Kidney epithelial cell (primary cell): Measurements from ENCODE around the gene SYTL4. TPM values are rescaled to one million over a fixed set of nuclear protein-coding genes. Genes with fewer than 3 reads are reported as not detected.
"Not testable (repeated sequence)": the region's sequence is repeated elsewhere in the genome, so short reads cannot be mapped to it uniquely, and the experiment has no call there.

Experiments used
- DNase-seq: peaks from one replicate; pipeline ENCODE4 v3.0.0-alpha.2; 2010; ENCODE audit warnings: low read depth
- H3K27me3 ChIP-seq: 2 replicates; pipeline ENCODE4 v1.6.0; 2011; ENCODE audit warnings: low read length; ENCODE audit not compliant: control insufficient read depth, insufficient read depth
- H3K36me3 ChIP-seq: 2 replicates; pipeline ENCODE4 v1.5.1; 2011; ENCODE audit warnings: low read length; ENCODE audit not compliant: control insufficient read depth, insufficient read depth
- H3K4me3 ChIP-seq: 2 replicates; pipeline ENCODE4 v1.5.1; 2011; ENCODE audit warnings: low read depth, mild to moderate bottlenecking, control low read depth, low read length
- total RNA-seq: library from RNA; depleted of rRNA; stranded (reverse); fragments of >200 nt; gene quantifications from 2 replicates; pipeline ENCODE4 v1.2.3, GENCODE V29; 2015
- TF ChIP-seq, protein P1 (sequence below): IDR thresholded peaks from 2 replicates; pipeline ENCODE4 v1.5.1; 2011; ENCODE audit warnings: mild to moderate bottlenecking, moderate library complexity, low read length, control low read depth, inconsistent platforms; ENCODE audit not compliant: insufficient read depth, poor library complexity, severe bottlenecking

SYTL4 gene
- 3.2 and 3.3 TPM in 2 replicates for total RNA-seq

GRCh38 chrX:100731441-100732281, at the start of gene SYTL4:
Gene SYTL4 (minus strand): TSS chrX:100732121. CDS start chrX:100702037, 30,084 bp downstream.
- peak within 1 kb of the TSS; percentile 73 for H3K4me3 ChIP-seq
- no peak for DNase-seq
- TF ChIP-seq, protein P1, sequence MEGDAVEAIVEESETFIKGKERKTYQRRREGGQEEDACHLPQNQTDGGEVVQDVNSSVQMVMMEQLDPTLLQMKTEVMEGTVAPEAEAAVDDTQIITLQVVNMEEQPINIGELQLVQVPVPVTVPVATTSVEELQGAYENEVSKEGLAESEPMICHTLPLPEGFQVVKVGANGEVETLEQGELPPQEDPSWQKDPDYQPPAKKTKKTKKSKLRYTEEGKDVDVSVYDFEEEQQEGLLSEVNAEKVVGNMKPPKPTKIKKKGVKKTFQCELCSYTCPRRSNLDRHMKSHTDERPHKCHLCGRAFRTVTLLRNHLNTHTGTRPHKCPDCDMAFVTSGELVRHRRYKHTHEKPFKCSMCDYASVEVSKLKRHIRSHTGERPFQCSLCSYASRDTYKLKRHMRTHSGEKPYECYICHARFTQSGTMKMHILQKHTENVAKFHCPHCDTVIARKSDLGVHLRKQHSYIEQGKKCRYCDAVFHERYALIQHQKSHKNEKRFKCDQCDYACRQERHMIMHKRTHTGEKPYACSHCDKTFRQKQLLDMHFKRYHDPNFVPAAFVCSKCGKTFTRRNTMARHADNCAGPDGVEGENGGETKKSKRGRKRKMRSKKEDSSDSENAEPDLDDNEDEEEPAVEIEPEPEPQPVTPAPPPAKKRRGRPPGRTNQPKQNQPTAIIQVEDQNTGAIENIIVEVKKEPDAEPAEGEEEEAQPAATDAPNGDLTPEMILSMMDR = no peak
- no peaks in the 10 kb centered on the region for H3K36me3 ChIP-seq
- no peaks in the 10 kb centered on the region for H3K27me3 ChIP-seq

- DNase-seq, H3K4me3 ChIP-seq, H3K36me3 ChIP-seq, H3K27me3 ChIP-seq: not testable (repeated sequence)
Measured at GRCh38 chrX:100769439-100769838, 37.5 kb upstream of the SYTL4 start.

GRCh38 chrX:100768679-100769338, 36.9 kb upstream of the SYTL4 start:
- TF ChIP-seq, protein P1 = peak; percentile 100
- DNase-seq = no peak

GRCh38 chrX:100750883-100751282, 19.0 kb upstream of the SYTL4 start:
- Histone ChIP-seq H3K4me3 (no peak overlapping the region), H3K36me3 (no peaks in the 10 kb centered on the region), H3K27me3 (no peaks in the 10 kb centered on the region)
- TF ChIP-seq, protein P1 = no peak
- DNase-seq = no peak

More at GRCh38 chrX:100768679-100769338, 36.9 kb upstream of the SYTL4 start:
- Histone ChIP-seq H3K27me3 (no peaks in the 10 kb centered on the region), H3K36me3 (no peaks in the 10 kb centered on the region), H3K4me3 (no peak overlapping the region)

- DNase-seq = no peak
- TF ChIP-seq, protein P1 = no peak
- Histone ChIP-seq H3K36me3 (no peaks in the 10 kb centered on the region), H3K4me3 (no peak overlapping the region), H3K27me3 (no peaks in the 10 kb centered on the region)
Measured at GRCh38 chrX:100748108-100748507, 16.2 kb upstream of the SYTL4 start.

- DNase-seq = no peak
- TF ChIP-seq, protein P1 = no peak
- no peaks in the 10 kb centered on the region for H3K27me3 ChIP-seq
- H3K4me3 ChIP-seq = no peak overlapping the region
- H3K36me3 ChIP-seq = no peaks in the 10 kb centered on the region
Measured at GRCh38 chrX:100747703-100748102, 15.8 kb upstream of the SYTL4 start.
